Esophagus squamous epithelium (tissue), 5 donors: Measurements from ENCODE around the gene ZNF329. TPM values are rescaled to one million over a fixed set of nuclear protein-coding genes. Genes with fewer than 3 reads are reported as not detected.

Experiments used
- DNase-seq: peaks from one replicate; lab custom pipeline; 2025; lab: John Stamatoyannopoulos, UW
- H3K27ac ChIP-seq, 4 donors: fragments of 200-600 bp; sonication (generic); one replicate each; pipeline ENCODE4 v1.5.1; 2016 to 2019; ENCODE audit warnings: mild to moderate bottlenecking in 1 of 4
- H3K27me3 ChIP-seq, 4 donors: fragments of 200-600 bp; sonication (generic); 1 replicate in 3 of 4; 2 replicates in 1 of 4; pipeline versions ENCODE4 v1.5.1 to v1.6.0; 2017 to 2021; ENCODE audit warnings: antibody characterized with exemption in 1 of 4
- H3K36me3 ChIP-seq, 3 donors: fragments of 200-600 bp; sonication (generic); one replicate each; pipeline ENCODE4 v1.5.1; 2016 to 2019
- H3K4me1 ChIP-seq, 3 donors: fragments of 200-600 bp; sonication (generic); one replicate each; pipeline ENCODE4 v1.5.1; 2017 to 2019
- H3K4me3 ChIP-seq, 4 donors: fragments of 200-600 bp; sonication (generic); 1 replicate in 3 of 4; 2 replicates in 1 of 4; pipeline ENCODE4 v1.5.1; 2016 to 2019; ENCODE audit warnings: mild to moderate bottlenecking in 2 of 4, moderate library complexity in 1 of 4
- H3K9me3 ChIP-seq, 3 donors: fragments of 200-600 bp; sonication (generic); one replicate each; pipeline ENCODE4 v1.5.1; 2016 to 2019
- POLR2A ChIP-seq, 4 donors: fragments of 450-650 bp; IDR thresholded peaks; one replicate each; pipeline ENCODE4 v1.6.1; 2017; ENCODE audit warnings: antibody characterized with exemption in 4 of 4, mild to moderate bottlenecking in 4 of 4, moderate library complexity in 3 of 4
- WGBS, 2 donors: methylation state at CpG; one replicate each; pipeline ENCODE4 v1.1.5; 2018; 5-methylcytosine and 5-hydroxymethylcytosine counted together
- intact Hi-C: fragments of 100-400 bp; cut with DNase I; formaldehyde crosslinking; loops from one replicate; pipeline ENCODE4 v1.15.0; 2022
- total RNA-seq, 4 donors: library from RNA; depleted of rRNA; stranded (reverse); fragments of >200 nt; gene quantifications; one replicate each; pipeline ENCODE4 v1.1.0, GENCODE V29; 2016
- TF ChIP-seq, protein P1 (sequence below), 6 experiments: fragments of 450-650 bp in 4 of 6; fragments of 200-600 bp in 2 of 6; sonication (generic) in 2 of 6; IDR thresholded peaks; one replicate each; pipeline ENCODE4 v1.5.1; 2016 to 2019; ENCODE audit warnings: antibody characterized with exemption in 6 of 6, mild to moderate bottlenecking in 4 of 6, moderate library complexity in 4 of 6
- donor health status: DM: yes; HTN: yes; CAD: no.

Gene ZNF329
- total RNA-seq, 4 donors from 2014 or later: 3.0 to 6.7 (median 3.9) TPM

DNA sequence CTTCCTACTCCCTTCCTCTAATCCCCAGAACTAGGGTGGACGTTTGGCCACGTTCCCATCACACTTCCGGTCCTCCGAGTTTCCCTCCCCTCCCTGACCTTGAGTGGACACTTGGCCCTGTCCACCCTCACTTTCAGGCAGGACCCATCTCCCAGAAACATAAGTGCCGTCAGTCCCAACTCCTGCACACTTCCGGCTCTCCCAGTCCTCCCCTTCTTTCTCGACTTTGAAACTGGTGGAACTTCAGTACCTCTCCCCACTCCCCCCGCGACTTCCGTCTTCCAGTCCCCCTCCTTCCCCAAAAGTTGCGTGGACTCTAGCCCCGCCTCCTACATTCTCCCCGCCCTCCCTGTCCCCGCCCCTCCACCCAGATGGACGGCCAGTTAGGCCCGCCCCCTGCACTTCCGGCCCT lies 32.0 kb upstream of the ZNF329 start:
- peak overlapping the region; percentile 71 to 92 (median 72) for H3K4me3 ChIP-seq
- no peak for TF ChIP-seq POLR2A (IDR thresholded peaks at IDR 0.05)
- TF ChIP-seq, protein P1, sequence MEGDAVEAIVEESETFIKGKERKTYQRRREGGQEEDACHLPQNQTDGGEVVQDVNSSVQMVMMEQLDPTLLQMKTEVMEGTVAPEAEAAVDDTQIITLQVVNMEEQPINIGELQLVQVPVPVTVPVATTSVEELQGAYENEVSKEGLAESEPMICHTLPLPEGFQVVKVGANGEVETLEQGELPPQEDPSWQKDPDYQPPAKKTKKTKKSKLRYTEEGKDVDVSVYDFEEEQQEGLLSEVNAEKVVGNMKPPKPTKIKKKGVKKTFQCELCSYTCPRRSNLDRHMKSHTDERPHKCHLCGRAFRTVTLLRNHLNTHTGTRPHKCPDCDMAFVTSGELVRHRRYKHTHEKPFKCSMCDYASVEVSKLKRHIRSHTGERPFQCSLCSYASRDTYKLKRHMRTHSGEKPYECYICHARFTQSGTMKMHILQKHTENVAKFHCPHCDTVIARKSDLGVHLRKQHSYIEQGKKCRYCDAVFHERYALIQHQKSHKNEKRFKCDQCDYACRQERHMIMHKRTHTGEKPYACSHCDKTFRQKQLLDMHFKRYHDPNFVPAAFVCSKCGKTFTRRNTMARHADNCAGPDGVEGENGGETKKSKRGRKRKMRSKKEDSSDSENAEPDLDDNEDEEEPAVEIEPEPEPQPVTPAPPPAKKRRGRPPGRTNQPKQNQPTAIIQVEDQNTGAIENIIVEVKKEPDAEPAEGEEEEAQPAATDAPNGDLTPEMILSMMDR (IDR thresholded peaks at IDR 0.05): no peak
- WGBS, 2 donors: 3 to 10% methylated on average over 14 to 15 of the region's 17 CpGs
- H3K4me1 ChIP-seq: peaks cover 4 to 22% (median 5%) of the 10 kb centered on the region in 3 donors
- DNase-seq: peak; percentile 74
- intact Hi-C loops: no loop called here
- no peaks in the 10 kb centered on the region for H3K27me3 ChIP-seq
- H3K9me3 ChIP-seq: peaks cover 6 to 99% (median 84%) of the 10 kb centered on the region in 3 donors
- peaks cover 3 to 76% (median 8%) of the 10 kb centered on the region in 3 donors for H3K36me3 ChIP-seq
- peak overlapping the region; percentile 98 to 99 (median 99) for H3K27ac ChIP-seq

DNA sequence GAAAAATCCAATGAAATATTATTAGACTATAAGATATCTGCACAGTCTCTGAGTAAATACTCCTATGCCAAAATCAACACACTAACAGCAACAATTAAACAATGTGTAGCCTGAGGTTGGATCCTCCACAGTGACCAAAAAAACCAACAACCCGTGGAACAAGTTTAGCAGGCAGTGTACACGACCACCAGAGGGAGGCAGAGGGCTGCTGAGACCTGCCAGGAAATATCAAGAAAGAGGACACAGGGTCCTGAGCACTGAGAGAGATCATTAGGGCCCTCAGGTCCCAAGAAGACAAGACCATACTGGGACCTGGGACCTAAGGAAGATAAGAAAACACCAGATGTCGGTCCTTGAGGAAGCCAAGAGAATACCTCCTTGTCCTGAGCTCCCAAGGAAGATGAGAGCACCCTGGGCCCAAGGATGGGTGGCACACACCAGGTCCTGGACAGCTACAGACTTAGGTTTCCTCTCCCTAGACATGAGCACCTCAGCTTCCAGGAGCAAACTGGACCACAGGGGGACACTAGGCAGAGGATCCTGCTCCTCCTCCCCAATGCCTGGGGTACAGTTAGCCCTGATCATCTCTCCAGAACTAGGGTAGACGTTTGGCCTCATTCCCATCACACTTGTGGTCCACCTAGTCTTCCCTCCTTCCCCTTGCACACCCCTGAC lies 31.4 kb upstream of the ZNF329 start:
- DNase-seq: no peak
- peaks cover 6 to 99% (median 83%) of the 10 kb centered on the region in 3 donors for H3K9me3 ChIP-seq
- intact Hi-C loops: no loop called here
- TF ChIP-seq POLR2A (IDR thresholded peaks at IDR 0.05): no peak
- TF ChIP-seq, protein P1 (IDR thresholded peaks at IDR 0.05): peak in 5 of 6 experiments; percentile 25 to 66 (median 32)
- H3K27me3 ChIP-seq: no peaks in the 10 kb centered on the region
- H3K27ac ChIP-seq: peak overlapping the region; percentile 98 to 99 (median 99)
- H3K4me3 ChIP-seq: peak overlapping the region; percentile 71 to 92 (median 72)
- 42 to 49% methylated on average over 4 of the region's 4 CpGs for WGBS, 2 donors
- H3K36me3 ChIP-seq: peaks cover 0 to 72% (median 8%) of the 10 kb centered on the region in 3 donors
- H3K4me1 ChIP-seq: peaks cover 4 to 22% (median 5%) of the 10 kb centered on the region in 3 donors

DNA sequence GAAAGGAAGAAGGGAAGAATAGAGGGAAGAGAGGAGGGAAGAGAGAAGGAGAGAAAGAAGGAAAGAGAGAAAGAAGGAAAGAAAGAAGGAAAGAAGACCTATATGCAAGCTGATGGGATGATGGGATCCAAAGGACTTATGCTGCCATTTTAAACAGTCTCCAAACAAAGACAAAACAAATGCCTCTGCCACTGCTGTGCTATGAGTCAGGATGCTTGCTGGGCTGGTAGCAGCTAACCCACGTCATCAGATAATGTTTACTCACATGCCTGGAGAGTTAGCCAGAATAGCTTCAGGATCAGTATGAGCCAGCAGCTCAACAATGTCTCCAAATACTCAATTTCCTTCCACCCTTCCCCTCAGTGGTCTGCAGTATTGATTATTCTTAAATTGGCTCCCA lies 20.3 kb upstream of the ZNF329 start:
- H3K4me3 ChIP-seq: no peak overlapping the region
- 36 to 41% methylated on average over 1 of the region's 1 CpG for WGBS, 2 donors
- DNase-seq: no peak
- H3K27ac ChIP-seq: no peak overlapping the region
- H3K9me3 ChIP-seq: peaks cover 0 to 98% (median 86%) of the 10 kb centered on the region in 3 donors
- intact Hi-C loops: no loop called here
- no peaks in the 10 kb centered on the region for H3K36me3 ChIP-seq
- no peak for TF ChIP-seq POLR2A (IDR thresholded peaks at IDR 0.05)
- TF ChIP-seq, protein P1 (IDR thresholded peaks at IDR 0.05): no peak
- no peaks in the 10 kb centered on the region for H3K4me1 ChIP-seq
- no peaks in the 10 kb centered on the region for H3K27me3 ChIP-seq

DNA sequence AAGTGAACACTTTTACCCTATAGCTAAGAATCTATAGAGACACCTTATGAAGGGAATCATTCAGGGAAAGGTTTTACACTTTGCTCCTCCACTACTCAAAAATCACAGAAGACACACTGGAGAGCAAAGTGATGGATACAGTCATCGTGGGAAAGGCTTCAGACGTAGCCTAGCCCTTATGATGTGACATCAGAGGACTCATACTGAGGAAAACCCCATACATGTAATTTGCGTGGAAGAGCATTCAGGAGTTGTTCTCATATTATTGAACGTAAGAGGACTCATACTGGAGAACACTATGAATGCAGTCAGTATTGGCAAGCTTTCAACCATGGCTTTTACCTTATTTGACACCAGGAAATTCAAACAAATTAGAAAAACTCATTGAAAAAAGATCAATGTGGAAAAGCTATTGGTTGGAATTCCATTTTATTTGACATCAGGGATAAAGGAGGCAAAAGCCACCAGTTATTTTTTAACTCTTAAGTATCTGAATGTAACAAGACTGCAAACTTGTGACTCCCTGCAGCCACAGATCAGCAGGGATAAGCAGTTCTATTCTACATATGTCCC lies 16.2 kb upstream of the ZNF329 start:
- intact Hi-C loops: loop anchor here (10.0 kb wide), 1 partner anchor 152 kb away; no protein-coding TSS in a partner anchor
- peaks cover 0 to 98% (median 71%) of the 10 kb centered on the region in 3 donors for H3K9me3 ChIP-seq
- H3K36me3 ChIP-seq: no peaks in the 10 kb centered on the region
- no peak for TF ChIP-seq POLR2A (IDR thresholded peaks at IDR 0.05)
- TF ChIP-seq, protein P1 (IDR thresholded peaks at IDR 0.05): no peak
- DNase-seq: no peak
- no peak overlapping the region for H3K4me3 ChIP-seq
- no peaks in the 10 kb centered on the region for H3K27me3 ChIP-seq
- H3K27ac ChIP-seq: no peak overlapping the region
- H3K4me1 ChIP-seq: no peaks in the 10 kb centered on the region
- WGBS, 2 donors: 61 to 72% methylated on average over 4 of the region's 4 CpGs

DNA sequence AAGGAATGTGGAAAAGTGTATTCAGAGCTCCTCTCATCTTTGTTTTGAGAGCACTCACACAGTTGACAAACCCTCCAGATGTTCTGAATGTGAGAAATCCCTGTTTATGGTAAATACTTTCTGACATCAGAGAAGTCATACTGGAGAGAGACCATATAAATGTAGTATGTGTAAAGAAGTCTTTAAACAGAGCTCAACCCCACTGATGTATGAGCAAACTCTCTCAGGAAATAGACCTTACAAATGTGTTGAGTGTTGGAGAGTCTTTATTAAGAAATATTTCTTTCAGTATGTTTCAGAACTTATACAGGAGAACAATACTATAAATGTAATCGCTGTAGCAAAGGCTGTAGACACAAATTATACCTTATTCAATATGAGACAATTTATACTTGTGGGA lies 15.7 kb upstream of the ZNF329 start:
- WGBS, 2 donors: 74 to 87% methylated on average over 1 of the region's 1 CpG
- Histone ChIP-seq H3K4me3 (no peak overlapping the region), H3K27ac (no peak overlapping the region), H3K4me1 (no peaks in the 10 kb centered on the region), H3K36me3 (no peaks in the 10 kb centered on the region), H3K9me3 (peaks cover 0 to 98% (median 69%) of the 10 kb centered on the region in 3 donors), H3K27me3 (no peaks in the 10 kb centered on the region)
- TF ChIP-seq POLR2A (IDR thresholded peaks at IDR 0.05): no peak
- TF ChIP-seq, protein P1 (IDR thresholded peaks at IDR 0.05): no peak
- intact Hi-C loops: loop anchor here (10.0 kb wide), 1 partner anchor 151 kb away; no protein-coding TSS in a partner anchor
- DNase-seq: no peak
